NOMO-1 treated with DMSO at 0.1 percent for 48 hours (cell line): ENCODE results near the gene GTF2IRD1.
"Not testable (repeated sequence)": the region's sequence is repeated elsewhere in the genome, so short reads cannot be mapped to it uniquely, and the experiment has no call there.

Source experiments
- DNase-seq: peaks from one replicate; lab custom pipeline; 2025; ENCODE audit not compliant: unreplicated experiment; lab: John Stamatoyannopoulos, UW

GTF2IRD1 gene

DNA sequence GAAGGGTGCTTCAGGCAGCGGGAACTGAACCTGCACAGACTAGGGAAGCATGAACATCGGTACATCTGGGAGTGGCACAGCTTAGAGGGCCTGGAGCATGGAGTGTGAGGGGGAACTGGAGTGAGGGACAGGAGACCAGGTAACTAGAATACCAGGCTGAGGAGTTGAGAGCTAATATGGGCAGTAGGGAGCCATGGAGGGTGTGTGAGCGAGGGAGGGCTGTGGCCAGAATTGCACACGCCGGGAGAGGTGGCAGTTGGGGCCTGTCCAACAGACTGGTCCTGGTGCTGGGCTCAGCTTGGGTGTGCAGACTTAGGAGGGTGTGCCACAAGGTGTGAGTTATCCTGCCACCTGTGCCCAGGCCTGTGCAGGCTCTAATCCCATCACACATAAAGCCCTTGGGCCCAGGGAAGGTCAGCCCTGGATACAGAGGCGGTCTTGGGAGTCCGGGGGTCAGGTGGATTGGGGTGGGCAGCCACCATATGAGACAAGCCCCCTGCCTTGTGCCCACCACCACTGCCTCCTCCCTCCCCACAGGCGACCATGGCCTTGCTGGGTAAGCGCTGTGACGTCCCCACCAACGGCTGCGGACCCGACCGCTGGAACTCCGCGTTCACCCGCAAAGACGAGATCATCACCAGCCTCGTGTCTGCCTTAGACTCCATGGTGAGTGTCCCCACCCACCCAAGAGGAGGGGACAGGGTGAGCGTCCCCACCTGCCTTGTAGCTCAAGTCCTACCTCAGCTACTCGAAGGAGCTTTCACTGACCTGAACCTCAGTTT lies 54.0 kb downstream of the GTF2IRD1 start:
- DNase-seq, result no peak

DNA sequence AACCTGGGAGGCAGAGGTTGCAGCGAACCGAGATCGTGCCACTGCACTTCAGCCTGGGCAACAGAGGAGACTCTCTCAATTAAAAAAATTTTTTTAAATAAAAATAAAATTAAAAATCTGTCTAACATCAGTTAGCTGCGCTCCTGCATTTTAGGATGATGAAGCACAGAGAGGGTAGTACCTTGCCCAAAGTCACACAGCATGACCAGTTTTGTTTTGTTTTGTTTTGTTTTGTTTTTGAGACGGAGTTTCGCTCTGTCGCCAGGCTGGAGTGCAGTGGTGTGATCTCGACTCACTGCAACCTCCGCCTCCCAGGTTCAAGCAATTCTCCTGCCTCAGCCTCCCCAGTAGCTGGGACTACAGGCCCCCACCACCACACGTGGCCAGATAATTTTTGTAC lies 55.7 kb downstream of the GTF2IRD1 start:
- not testable (repeated sequence) for DNase-seq

DNA sequence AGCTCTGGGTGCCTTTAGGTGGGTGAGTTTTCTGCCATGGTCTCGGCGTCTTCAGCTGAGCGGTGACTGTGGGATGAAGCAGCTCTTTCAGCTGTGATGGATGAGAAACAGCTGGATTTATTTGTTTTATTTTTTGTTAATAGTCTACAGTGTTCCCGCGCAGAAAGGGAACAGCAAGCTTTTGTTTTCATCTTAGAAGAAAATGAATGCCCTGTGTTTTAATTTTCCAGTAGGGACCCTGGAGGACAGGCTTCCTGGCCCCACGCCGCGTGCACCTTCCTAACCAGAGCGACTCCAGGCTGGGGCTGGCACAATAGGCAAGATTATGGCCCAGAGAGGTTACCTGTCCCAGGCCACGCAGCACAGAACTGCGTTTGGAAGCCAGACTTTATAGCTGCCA lies 57.6 kb downstream of the GTF2IRD1 start:
- no peak for DNase-seq

DNA sequence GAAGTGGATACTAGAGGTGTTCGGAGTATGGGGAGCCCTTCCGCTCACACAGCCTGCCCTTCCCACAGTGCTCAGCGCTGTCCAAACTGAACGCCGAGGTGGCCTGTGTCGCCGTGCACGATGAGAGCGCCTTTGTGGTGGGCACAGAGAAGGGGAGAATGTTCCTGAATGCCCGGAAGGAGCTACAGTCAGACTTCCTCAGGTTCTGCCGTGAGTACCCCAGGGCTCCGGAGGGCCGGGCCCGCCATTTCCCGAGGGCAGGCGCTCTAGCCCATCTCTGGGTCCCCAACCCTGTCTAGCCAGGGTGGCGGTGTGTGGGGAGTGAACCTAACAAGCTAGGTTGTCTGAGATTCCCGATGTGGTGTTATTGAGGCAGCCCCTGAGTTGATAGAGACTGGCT lies 59.1 kb downstream of the GTF2IRD1 start:
- no peak for DNase-seq

DNA sequence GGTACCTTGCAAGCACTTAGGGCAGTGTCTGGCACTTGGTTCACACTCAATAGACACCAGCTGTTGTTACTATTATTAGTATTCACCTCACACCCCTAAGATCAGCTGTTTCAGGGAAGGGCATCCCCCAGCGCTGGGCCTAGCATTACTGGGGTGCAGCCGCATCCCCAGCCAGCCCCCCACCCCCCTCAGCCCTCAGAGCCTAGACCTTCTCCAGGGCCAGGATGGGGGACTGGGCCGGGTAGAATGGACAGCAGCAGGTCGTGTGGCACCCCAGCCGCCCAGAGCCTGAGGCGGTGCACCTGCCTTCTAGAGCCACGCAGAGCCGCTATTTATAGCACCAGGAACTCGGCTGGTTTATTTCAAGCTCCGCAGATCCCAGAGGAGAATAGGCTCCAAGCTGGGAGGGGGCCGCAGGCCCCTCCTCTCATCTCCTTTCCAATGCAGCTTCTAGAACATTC lies 60.5 kb downstream of the GTF2IRD1 start:
- no peak for DNase-seq

DNA sequence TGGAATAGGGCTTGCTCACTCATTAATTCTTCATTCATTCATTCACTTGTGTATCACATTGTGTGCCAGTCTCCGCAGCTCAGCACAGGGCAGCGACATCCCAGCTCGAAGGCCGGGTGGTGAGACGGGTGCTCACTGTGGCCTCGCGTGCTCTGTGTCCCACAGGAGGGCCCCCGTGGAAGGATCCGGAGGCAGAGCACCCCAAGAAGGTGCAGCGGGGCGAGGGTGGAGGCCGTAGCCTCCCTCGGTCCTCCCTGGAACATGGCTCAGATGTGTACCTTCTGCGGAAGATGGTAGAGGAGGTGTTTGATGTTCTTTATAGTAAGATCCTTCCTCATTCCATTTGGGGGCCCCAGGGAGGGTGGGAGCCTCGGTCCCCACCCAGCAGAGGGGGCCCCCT lies 61.6 kb downstream of the GTF2IRD1 start:
- no peak for DNase-seq

DNA sequence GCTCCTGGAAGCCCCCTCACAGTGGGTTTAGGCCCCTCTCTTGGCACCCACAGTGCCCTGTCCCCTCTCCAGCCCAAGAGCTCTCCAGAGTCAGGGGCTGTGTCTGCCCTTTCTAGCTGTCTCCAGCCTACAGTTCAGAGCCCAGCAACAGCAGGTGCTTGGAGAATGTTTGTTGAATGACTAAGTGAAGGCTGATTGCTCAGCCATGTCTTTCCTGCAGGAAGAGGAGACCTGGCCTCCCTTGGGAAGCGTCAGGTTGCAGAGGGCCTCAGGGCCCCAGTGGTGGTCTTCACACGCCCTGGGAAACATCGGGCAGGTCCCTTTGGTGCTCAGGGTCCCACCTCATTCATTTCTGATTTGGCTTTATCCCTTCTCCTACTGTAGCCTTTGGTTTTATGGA lies 62.5 kb downstream of the GTF2IRD1 start:
- DNase-seq, result no peak

DNA sequence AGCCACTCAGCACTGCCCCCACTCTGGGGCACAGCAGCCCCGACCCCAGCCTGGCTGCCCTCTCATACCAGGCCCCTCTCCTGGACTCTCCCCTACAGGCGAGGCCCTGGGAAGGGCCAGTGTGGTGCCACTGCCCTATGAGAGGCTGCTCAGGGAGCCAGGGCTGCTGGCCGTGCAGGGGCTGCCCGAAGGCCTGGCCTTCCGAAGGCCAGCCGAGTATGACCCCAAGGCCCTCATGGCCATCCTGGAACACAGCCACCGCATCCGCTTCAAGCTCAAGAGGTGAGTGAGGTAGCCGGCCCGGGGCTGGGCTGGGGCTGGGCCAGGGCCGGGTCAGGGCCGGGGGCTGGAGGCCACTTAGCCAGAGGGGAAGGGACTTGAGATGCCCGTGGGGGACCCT lies 64.3 kb downstream of the GTF2IRD1 start:
- DNase-seq, result no peak

DNA sequence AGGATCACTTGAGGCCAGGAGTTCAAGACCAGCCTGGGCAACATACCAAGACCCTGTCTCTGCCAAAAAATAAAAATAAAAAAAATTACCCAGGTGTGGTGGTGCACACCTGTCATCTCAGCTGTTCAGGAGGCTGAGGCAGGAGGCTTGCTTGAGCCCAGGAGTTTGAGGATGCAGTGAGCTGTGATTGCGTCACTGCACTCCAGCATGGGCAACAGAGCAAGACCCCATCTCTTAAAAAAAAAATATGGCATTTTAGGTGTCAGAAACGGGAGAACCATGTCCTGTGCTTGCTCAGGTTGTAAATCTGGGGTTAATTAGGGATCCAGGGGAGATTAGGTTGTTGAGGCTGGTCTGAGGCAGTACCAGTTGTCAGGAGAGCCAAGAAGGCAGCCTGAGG lies 64.9 kb downstream of the GTF2IRD1 start:
- DNase-seq, result no peak

DNA sequence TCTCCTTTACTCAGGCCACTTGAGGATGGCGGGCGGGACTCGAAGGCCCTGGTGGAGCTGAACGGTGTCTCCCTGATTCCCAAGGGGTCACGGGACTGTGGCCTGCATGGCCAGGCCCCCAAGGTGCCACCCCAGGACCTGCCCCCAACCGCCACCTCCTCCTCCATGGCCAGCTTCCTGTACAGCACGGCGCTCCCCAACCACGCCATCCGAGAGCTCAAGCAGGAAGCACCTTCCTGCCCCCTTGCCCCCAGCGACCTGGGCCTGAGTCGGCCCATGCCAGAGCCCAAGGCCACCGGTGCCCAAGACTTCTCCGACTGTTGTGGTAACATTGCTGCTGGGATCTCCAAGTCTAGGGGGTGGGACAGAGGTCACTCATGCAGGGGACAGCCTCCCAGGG lies 65.7 kb downstream of the GTF2IRD1 start:
- no peak for DNase-seq

DNA sequence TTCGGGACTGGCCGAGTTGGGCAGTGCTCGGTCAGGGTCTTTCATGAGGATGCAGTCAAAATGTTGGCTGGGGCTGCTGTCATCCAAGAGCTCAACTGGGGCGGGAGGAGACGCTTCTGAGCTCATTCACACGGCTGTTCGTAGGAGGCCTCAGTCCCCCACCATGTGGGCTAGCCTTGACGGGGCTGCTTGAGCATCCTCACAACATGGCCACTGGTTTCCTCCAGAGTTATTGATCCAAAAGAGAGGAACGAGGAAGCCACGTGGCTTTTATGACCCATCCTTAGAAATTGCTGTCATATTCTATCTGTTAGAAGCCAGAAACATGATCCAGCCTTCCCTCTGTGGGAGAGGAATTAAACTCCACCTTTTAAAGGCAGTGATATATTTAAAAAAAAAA lies 68.1 kb downstream of the GTF2IRD1 start:
- DNase-seq, result no peak

DNA sequence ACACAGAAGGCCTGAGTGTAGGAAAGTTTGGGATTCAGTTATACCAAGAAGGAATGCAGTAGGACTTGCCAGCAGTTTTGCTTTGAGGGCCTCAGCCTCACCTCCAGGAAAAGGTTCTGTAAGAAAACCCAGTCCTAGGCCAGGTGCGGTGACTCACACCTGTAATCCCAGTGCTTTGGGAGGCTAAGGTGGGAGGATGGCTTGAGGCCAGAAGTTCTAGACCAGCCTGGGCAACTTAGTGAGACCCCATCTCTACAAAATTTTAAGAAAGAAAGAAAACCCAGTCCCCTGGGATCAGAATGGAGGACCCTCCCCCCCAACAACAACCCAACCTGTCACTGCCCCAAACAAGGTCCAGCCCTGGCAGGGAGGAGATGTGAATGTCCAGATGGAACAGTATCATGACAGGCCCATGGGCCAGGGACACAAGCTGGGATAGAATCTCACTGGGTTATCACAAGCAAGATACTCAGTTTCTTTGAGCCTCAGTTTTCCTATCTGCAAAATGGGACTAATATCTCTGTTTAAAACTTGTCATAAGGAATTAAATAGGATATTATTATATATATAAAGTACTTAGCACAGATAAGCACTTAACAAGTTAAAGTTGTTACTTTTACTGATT lies 68.7 kb downstream of the GTF2IRD1 start:
- DNase-seq, result no peak

DNA sequence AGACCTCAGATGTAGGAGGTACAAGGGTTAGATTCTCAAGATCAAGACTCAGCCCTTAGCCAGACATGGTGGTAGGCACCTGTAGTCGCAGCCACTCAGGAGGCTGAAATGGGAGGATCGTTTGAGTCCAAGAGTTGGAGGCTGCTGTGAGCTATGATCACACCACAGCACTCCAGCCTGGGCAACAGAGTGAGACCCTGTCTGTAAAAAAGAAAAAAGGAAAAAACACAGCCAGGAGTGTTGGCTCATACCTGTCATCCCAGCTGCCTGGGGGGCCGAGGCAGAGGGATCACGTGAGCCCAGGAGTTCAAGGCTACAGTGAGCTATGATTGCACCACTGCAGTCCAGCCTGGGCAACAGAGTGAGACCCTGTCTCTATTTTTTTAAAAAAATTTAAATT lies 69.3 kb downstream of the GTF2IRD1 start:
- no peak for DNase-seq

DNA sequence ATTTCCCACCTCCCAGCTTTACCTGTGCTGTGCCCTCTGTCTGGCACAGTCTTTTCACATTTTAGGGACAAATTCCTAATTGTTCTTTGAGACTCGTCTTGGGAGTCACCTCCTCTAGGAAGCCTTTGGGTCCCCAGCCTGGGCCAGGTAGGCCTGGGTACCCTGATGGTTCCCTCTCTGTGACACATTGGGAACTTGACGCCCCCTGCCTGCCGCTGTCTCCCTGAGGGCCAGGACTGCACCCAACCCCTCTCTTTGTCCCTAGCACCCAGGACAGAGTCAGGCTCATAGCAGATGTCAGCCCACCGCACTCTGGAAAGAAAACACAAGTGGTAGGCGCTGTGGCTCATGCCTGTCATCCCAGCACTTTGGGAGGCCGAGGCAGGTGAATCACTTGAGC lies 71.4 kb downstream of the GTF2IRD1 start:
- no peak for DNase-seq

DNA sequence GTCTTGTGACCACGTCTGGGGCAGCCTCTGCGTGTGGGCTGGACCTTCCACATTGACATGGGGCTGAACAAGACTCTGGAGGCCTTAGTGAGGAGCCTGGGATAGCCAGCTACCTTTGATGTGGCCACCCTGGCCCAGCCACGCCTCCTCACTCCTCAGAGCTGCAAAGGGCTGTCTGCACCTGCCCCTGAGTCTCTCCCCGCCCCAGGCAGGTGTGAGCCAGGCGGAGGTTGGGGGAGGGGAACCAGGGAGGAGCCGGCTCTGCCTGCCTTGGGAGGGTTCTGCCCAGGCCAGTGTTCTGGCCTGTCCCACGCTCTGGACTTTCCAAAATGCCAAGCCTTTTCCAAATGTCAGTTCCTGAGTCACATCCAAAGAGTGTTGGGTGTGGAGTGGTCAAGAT lies 72.2 kb downstream of the GTF2IRD1 start:
- DNase-seq, result no peak

DNA sequence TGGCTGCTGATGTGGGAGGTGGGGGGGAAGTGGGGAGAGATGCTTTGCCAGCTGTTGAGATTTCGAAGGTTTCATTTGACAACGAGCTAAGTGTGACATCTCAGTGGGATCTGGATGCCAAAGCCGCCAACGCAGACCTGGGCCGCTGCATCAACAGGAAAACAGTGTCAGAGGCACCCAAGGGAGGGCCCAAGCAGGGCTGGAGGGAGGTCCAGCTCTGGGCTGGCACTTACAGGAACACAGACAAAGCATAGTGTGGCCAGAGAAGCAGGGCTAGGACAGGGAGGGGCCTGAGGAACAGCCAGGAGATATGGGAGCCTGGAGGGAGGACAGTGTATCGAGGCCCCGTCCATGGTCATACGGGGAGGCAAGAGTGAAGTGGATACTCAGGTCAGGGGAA lies 73.1 kb downstream of the GTF2IRD1 start:
- DNase-seq, result no peak

DNA sequence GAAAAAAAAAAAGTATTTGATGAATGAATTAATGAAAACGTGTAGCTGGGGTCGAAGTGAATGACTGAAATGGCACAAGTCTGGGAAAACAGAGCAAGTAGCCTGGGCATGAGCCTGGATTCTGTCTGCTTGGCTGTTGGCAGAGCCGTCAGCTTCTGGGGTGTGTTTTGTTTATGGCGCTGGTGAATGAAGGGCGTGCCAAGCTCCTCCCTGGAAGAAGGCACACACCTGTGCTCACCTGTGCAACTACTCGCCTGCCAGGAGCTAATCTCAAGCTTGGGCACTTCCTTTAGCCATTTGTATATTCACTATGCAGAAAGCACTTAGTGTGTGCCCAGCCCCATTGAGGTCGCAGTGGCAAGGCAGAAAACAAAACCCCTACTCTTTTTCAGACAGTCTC lies 74.1 kb downstream of the GTF2IRD1 start:
- no peak for DNase-seq

DNA sequence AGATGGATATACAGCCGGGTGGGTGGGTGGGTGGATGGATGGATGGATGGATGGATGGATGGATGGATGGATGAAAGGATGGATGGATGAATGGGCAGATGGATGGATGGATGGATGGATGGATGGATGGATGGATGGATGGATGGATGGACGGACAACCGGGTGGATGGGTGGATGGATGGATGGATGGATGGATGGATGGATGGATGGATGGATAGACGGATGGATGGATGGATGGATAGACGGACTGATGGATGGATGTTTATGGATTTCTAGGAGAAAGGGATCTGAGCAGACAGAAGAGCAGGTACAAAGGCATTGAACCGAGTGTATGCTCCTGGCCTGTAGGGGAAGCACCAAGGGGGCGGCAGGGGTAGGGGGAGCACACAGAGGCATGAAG lies 75.1 kb downstream of the GTF2IRD1 start:
- not testable (repeated sequence) for DNase-seq

DNA sequence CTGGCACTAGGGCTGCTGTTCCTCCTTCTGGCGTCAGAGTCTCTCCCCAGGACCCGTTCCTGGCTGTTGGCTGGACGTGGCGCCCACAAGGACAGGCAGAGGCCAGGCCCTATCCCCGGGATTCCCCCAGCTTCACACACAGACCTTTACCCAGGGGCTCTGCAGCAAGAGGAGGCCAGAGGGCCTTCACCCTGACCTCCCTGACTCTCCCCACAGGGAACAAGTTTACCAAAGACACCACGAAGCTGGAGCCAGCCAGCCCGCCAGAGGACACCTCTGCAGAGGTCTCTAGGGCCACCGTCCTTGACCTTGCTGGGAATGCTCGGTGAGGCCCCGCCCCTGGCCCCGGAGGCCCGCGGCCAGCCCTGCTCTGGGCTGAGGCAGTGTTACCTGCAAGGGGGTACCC lies 82.2 kb downstream of the GTF2IRD1 start:
- no peak for DNase-seq

DNA sequence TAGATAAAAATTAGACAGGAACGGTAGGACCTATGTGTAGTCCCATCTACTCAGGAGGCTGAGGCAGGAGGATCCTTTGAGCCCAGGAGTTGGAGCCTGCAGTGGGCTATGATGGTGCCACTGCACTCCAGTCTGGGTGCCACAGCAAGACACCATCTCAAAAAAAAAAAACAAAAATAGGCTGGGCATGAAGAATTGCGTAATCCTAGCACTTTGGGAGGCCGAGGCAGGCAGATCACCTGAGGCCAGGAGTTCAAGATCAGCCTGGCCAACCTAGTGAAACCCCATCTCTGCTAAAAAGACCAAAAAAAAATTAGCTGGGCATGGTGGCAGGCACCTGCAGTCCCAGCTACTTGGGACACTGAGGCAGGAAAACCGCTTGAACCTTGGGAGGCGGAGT lies 88.2 kb downstream of the GTF2IRD1 start:
- not testable (repeated sequence) for DNase-seq

DNA sequence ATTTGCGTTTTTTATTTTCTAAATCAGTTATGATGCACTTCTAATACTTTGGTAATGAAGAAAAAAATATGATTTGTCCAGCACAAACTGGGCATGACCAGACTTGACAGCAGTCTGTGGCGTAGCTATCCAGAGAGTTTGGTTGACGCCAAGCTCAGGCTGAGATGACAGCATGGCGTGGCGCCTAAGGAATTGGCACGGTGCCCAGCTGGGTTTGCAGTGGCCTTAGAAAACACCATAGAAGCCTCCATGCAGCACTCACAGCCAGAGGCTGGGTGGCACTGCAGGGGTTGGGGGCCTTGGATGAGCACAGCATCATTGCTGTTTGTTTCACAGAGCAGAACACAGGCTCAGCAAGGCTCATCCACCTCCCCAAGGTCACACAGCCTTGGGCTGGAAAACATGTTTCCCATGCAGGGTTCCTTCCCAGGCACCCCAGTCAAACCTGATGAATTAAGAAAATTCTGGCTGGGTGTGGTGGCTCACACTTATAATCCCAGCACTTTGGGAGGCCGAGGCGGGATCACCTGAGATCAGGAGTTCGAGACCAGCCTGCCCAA lies 88.9 kb downstream of the GTF2IRD1 start:
- DNase-seq, result no peak

DNA sequence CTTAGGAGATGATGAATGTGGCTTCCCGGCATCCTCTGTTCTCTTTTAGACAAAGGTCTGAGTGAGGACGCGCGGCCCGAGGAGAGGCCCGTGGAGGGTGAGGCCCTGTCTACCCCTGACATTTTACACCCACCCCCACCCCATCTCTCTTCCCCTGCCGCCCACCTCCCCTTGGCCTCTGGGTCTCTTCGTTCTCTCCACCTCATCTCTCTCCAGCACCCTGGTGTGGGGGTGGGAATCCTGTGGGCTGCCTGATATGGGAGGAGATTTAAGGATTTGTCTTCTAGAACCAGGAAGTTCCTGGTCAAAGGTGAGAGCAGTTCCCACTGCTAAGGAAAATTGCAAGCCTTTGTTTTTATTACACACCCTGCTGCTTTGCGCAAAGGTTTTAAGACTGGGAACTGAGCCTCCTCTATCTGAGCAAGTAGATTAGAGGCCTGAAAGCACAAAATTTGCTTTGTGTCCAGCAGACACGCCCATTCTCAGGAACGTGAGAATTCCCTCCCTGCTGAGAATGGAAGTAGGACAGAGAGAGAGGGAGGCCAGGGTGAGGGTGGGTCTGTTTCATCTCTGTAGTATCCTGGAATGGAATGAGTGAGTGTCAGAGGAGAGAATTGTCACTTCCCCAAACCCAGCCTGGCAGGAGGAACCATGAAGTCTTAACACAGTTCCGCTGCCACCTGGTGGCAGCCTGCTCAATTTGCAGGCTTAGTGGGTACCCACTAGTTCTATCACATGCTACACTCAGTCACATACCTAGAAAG lies 91.2 kb downstream of the GTF2IRD1 start:
- DNase-seq, result peak; percentile 90
